Fibroblast of skin of left quadriceps (primary cell): ENCODE measurements around the gene BHLHE41.

ENCODE experiments used
- DNase-seq, 2 experiments: peaks; one replicate each; pipeline ENCODE4 v3.0.0-alpha.2; 2013; ENCODE audit warnings: low read depth in 2 of 2

Gene BHLHE41

DNA sequence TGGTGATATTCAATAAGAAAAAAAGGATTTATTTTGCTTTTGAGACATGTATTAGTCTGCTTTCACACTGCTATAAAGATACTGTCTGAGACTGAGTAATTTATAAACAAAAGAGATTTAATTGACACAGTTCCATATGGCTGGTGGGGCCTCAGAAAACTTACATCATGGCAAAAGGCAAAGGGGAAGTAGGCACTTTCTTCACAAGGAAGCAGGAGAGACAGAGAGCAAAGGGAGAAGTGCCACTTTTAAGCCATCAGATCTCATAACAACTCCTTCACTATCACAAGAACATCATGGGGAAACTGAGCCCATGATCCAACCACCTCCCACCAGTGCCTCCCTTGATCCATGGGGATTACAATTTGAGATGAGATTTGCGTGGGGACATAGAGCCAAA lies 43.9 kb downstream of the BHLHE41 start:
- no peak for DNase-seq

DNA sequence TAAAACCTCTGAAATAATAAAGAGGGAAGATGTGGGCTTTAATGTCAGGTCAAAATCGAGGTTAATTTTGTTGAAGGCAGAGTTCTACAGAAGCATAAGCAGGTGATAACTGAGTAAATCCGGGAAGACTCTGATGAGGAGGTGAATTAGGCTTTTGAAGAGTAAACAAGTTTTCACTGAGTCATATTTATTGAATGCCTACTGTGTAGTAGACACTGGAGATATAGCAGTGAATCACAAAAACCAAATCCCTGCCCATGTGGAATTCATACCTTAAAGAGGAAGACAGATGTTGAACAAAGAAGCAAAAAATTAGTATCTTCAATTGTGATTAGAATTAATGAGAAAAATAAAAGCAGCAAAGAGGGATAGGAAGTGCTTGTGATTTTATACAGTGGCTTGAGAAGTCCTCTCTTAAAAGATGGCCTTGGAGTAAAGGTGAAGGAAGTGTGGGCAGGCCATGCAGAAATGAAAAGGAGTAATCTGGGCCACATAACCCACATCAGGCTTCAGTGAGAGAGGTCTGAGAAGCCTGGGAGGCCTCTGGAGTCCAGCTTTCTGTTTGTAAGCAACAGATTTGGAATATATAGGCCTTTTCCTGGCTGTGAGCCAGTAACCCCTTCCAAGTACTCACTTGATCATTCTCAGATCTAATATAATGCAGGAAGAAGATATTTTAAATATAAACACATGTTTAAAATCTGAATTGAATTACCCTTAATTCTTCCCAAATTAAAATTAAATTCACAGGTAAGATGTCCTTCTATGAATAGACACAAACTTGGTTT lies 46.7 kb downstream of the BHLHE41 start:
- peak in 1 of 2 experiments; percentile 24 for DNase-seq
